ENCODE data around the gene COL23A1.

The COL23A1 gene

DNA sequence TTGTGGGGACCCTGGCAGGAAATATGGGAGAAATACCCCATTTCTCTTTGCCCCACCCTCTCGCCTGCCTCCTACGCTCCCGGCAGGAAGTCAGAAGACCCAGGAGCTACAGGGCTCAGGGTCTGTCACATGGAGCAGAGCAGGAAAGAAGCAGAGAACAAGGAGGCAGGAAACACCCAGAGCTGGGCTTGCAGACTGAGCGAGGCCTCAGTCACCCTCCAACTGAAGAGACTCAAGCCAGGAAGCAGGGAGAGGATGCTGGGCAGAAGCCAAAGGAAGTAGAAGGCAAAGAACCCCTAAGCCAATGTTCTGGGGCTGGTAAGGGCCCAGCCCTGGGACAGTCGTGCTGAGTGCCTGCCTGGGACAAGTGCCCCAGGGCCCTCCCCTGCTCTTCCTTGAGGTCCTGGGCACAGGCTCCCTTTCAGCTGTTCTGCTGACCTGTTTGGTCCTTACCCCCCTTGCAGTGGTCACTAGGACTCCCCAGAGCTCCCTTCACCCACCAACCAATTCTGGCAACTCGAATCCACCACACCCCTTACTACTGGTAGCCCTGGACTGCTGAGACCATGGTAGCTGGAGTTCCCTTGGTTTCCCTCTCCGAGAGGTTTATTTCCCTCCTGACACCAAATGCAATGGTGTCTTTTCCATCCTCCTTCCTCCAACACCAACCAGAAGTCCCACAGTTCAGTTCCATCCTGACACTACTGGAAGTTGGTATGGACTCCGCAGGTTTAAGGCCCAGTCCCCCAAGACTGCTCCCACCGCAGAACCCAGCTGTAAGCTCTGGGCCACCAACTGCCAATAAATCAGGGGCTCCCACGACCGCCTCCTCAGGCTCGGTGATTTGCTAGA, 157.5 kb downstream of the COL23A1 start:
- H3K4me3 ChIP-seq (ENCODE audit: low read depth, low read length) = no peak overlapping the region
- TF ChIP-seq, protein P1, sequence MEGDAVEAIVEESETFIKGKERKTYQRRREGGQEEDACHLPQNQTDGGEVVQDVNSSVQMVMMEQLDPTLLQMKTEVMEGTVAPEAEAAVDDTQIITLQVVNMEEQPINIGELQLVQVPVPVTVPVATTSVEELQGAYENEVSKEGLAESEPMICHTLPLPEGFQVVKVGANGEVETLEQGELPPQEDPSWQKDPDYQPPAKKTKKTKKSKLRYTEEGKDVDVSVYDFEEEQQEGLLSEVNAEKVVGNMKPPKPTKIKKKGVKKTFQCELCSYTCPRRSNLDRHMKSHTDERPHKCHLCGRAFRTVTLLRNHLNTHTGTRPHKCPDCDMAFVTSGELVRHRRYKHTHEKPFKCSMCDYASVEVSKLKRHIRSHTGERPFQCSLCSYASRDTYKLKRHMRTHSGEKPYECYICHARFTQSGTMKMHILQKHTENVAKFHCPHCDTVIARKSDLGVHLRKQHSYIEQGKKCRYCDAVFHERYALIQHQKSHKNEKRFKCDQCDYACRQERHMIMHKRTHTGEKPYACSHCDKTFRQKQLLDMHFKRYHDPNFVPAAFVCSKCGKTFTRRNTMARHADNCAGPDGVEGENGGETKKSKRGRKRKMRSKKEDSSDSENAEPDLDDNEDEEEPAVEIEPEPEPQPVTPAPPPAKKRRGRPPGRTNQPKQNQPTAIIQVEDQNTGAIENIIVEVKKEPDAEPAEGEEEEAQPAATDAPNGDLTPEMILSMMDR (IDR thresholded peaks at IDR 0.05; ENCODE audit: low read depth, low read length, missing control alignments) = no peak
- no peak for DNase-seq (ENCODE audit: low read depth)

DNA sequence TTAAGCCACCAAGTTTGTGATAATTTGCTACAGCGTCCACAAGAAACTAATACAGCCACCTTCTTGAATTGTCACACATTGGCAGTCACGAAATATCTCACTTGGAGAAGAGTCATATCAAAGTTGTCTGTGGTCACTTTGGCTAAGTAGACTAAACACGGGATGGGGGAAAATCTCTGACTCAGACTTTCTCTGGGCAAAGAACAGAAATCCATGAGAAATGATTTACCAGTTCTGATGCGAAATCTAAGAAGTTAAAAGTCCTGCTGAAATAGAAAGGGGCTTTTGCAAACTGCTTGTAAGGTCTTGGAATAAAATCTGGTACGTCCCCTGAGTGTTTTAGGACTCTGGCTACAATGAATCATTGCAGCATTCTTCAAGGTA, 158.4 kb downstream of the COL23A1 start:
- DNase-seq (ENCODE audit: low read depth) = no peak
- TF ChIP-seq, protein P1 (IDR thresholded peaks at IDR 0.05; ENCODE audit: low read depth, low read length, missing control alignments) = no peak
- no peak overlapping the region for H3K4me3 ChIP-seq (ENCODE audit: low read depth, low read length)

DNA sequence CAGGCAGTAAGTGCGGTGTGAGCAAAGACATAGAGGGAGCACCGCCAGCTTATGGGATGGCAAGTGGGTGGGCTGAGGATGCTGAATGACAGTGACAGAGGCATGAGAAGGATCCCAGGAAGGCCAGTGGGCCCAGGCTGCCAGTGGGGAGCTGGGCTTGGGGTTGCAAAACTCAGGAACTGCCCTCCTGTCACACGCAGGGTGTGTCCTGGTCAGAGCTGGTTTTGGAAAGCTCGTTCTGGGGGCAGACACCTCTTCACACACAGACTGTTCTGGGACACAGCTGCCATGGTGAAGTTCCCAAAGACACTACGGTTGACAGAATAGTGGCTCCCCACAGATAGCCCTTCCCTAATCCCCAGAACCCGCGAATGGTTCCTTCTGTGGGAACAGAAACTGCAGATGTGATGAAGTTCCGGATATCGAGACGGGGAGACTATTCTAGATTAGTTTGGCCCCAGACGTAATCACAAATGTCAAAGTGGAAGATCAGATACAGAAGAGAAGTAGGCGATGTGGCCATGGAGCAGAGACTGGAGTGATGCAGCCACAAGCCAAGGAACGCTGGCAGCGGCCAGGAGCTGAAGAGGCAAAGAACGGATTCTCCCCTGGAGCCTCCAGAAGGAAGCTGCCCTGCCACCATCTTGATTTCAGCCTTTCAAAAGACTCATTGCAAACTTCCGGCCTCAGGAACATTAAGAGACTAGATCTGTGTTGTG, 159.0 kb downstream of the COL23A1 start:
- TF ChIP-seq, protein P1 (IDR thresholded peaks at IDR 0.05; ENCODE audit: low read depth, low read length, missing control alignments) = no peak

DNA sequence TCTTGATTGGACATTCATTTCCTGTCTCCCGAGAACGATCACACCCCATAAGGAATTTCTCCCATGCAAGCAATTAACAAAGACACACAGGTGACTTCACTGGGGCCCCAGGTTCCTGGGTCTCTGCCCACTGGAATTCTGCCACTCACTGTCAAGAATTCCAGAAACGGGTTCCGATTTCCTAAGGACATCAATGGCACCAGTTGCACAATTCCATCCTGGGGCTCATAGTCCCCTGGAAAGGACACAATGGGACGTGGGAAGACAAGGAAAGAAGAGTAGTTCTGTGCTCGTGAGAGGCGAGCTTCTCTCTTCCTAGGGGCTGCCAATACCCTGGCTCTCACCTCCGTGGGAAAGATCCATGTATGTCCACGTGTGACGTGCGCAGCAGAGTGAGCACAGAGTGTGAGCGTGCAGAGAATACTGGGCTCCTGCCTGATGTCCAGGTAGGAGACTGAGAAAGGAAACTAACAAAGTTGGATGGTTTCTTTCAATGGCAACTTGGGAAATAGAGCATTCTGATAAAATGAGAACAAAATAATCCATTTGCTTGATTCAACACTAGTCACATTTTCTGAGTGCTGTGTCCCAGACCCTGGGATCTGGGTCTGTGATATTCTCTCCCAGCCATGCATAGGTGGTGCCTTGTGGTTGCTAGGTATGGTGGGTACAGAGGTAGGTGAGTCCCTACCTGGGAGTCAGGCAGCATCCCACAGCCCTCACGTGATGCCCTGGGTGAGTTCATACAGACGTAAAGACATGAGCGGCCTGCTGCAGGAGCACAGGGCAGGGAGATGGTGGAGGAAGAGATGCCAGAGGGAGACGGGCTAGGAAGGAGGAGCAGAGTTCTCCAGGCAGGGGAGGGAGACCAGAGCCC, 159.8 kb downstream of the COL23A1 start:
- DNase-seq (ENCODE audit: low read depth) = no peak
- no peak overlapping the region for H3K4me3 ChIP-seq (ENCODE audit: low read depth, low read length)
- TF ChIP-seq, protein P1 (IDR thresholded peaks at IDR 0.05; ENCODE audit: low read depth, low read length, missing control alignments) = no peak

More for the DNA sequence above, 159.0 kb downstream of the COL23A1 start:
- H3K4me3 ChIP-seq (ENCODE audit: low read depth, low read length) = no peak overlapping the region
- DNase-seq (ENCODE audit: low read depth) = no peak

DNA sequence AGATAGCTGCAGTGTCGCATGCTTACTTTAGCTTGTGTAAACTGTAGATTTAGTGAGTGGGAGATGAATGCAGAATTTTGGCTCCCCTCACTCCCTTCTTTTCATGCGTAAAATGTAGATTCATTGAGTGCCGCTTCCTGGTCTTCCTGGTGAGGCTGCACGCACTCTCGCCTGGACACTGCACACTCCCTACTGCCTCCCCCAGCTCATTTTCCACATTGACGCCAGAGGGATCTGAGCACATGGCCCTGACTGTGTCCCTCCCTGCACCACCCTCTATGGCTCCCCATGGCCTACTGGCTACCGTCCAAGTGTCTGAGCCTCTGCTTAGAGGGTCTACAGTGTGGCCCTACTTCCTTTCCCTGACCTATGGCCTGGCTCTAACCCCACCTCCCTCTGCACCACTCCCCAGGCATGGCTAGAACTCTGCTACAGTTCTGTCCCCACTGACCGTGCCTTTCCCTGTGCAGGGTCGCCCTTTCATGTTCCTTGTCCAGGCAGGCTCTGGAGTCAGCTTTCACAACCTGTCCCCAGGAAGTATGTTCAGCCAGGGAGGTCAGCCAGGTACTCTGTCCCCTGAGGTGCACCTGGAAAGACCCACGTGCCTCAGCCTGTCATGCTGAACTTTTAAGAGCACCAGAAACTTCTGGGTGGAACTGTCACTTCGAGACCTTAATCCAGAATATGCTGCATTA, 160.6 kb downstream of the COL23A1 start:
- no peak overlapping the region for H3K4me3 ChIP-seq (ENCODE audit: low read depth, low read length)
- DNase-seq (ENCODE audit: low read depth) = no peak
- TF ChIP-seq, protein P1 (IDR thresholded peaks at IDR 0.05; ENCODE audit: low read depth, low read length, missing control alignments) = no peak

DNA sequence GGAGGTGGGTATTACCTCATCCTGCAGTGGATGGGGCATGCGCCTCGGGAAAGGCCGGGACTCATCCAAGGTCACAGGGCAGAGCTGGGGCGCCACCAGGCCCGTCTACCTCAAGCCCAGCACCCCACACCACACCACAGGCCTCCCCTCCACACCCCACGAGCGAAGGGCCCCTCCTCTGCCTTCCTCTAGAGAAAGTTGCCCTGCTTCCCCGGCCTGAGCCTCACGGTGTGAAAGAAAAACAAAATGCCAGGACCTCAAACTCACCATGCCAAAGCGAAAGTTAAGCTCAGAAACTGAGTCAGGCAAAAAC, 161.1 kb downstream of the COL23A1 start:
- TF ChIP-seq, protein P1 (IDR thresholded peaks at IDR 0.05; ENCODE audit: low read depth, low read length, missing control alignments) = no peak
- H3K4me3 ChIP-seq (ENCODE audit: low read depth, low read length) = no peak overlapping the region
- DNase-seq (ENCODE audit: low read depth) = no peak
